Measurements from ENCODE around the gene CLMN.

Gene CLMN

GRCh38 chr14:95320955-95321600 is 1.4 kb upstream of the CLMN start:
- H3K4me1 ChIP-seq (ENCODE audit: control insufficient read depth, insufficient read depth, low read length, unreplicated experiment), result peaks cover 7% of the 10 kb centered on the region
- no peaks in the 10 kb centered on the region for H3K79me2 ChIP-seq (ENCODE audit: control insufficient read depth, insufficient read depth, low read length, unreplicated experiment)
- H3K4me3 ChIP-seq (ENCODE audit: low read depth, low read length), result no peak overlapping the region
- H3K27ac ChIP-seq (ENCODE audit: low read depth, low read length), result no peak overlapping the region
- H3K27me3 ChIP-seq (ENCODE audit: insufficient read depth, low read length), result peaks cover 3% of the 10 kb centered on the region; the same call in 1 of the 2 replicates
- H2AFZ ChIP-seq (ENCODE audit: low read length, unreplicated experiment), result no peak overlapping the region
- H3K36me3 ChIP-seq (ENCODE audit: insufficient read depth, low read length), result no peaks in the 10 kb centered on the region

- H3K36me3 ChIP-seq (ENCODE audit: insufficient read depth, low read length), result no peaks in the 10 kb centered on the region
- H3K27me3 ChIP-seq (ENCODE audit: insufficient read depth, low read length), result no peaks in the 10 kb centered on the region
- peak overlapping the region; percentile 88 for H2AFZ ChIP-seq (ENCODE audit: low read length, unreplicated experiment)
- H3K79me2 ChIP-seq (ENCODE audit: control insufficient read depth, insufficient read depth, low read length, unreplicated experiment), result no peaks in the 10 kb centered on the region
- H3K4me1 ChIP-seq (ENCODE audit: control insufficient read depth, insufficient read depth, low read length, unreplicated experiment), result peaks cover 9% of the 10 kb centered on the region
- H3K27ac ChIP-seq (ENCODE audit: low read depth, low read length), result no peak overlapping the region
- H3K4me3 ChIP-seq (ENCODE audit: low read depth, low read length), result peak overlapping the region; percentile 78
These were observed 579 bp upstream of the CLMN start for GRCh38 chr14:95320078-95320895.

- Histone ChIP-seq H3K4me1 (ENCODE audit: control insufficient read depth, insufficient read depth, low read length, unreplicated experiment) (peaks cover 26% of the 10 kb centered on the region), H3K36me3 (ENCODE audit: insufficient read depth, low read length) (no peaks in the 10 kb centered on the region), H2AFZ (ENCODE audit: low read length, unreplicated experiment) (peak overlapping the region; percentile 99), H3K4me3 (ENCODE audit: low read depth, low read length) (peak overlapping the region; percentile 92), H3K27me3 (ENCODE audit: insufficient read depth, low read length) (no peaks in the 10 kb centered on the region), H3K79me2 (ENCODE audit: control insufficient read depth, insufficient read depth, low read length, unreplicated experiment) (no peaks in the 10 kb centered on the region), H3K27ac (ENCODE audit: low read depth, low read length) (no peak overlapping the region)
These were observed 1.1 kb downstream of the CLMN start for GRCh38 chr14:95318399-95319311.

DNA sequence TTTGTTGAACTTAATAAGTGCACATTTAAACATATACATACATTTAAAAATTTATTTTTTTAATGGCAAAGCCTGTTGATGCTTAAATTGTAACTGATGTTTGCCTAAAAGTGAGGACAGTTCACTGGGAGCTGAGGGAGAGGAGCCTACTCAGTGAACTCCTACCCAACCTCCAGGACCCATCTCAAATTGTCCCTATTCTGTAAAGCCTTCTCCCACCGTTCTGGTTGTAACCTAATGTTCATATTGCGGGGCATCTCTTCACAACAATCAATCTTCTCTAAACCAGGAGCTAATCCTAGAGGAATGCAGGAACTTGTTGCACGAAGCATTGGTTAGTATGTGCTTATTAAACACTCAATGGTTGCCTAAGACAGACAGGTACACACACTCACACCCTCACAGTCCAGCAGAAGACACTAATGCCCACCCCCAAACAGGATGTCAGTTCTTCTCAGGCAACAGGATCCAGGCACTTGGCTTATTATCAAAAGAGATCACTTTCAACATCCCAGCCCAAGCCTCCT is 1.8 kb downstream of the CLMN start:
- Histone ChIP-seq H2AFZ (ENCODE audit: low read length, unreplicated experiment) (no peak overlapping the region), H3K27ac (ENCODE audit: low read depth, low read length) (no peak overlapping the region), H3K36me3 (ENCODE audit: insufficient read depth, low read length) (no peaks in the 10 kb centered on the region), H3K79me2 (ENCODE audit: control insufficient read depth, insufficient read depth, low read length, unreplicated experiment) (no peaks in the 10 kb centered on the region), H3K4me3 (ENCODE audit: low read depth, low read length) (peak overlapping the region; percentile 92; the same call in 1 of the 2 replicates), H3K4me1 (ENCODE audit: control insufficient read depth, insufficient read depth, low read length, unreplicated experiment) (peaks cover 32% of the 10 kb centered on the region), H3K27me3 (ENCODE audit: insufficient read depth, low read length) (no peaks in the 10 kb centered on the region)

GRCh38 chr14:95316821-95317220 is 2.9 kb downstream of the CLMN start:
- Histone ChIP-seq H2AFZ (ENCODE audit: low read length, unreplicated experiment) (no peak overlapping the region), H3K4me3 (ENCODE audit: low read depth, low read length) (no peak overlapping the region), H3K79me2 (ENCODE audit: control insufficient read depth, insufficient read depth, low read length, unreplicated experiment) (no peaks in the 10 kb centered on the region), H3K27ac (ENCODE audit: low read depth, low read length) (no peak overlapping the region), H3K27me3 (ENCODE audit: insufficient read depth, low read length) (no peaks in the 10 kb centered on the region), H3K36me3 (ENCODE audit: insufficient read depth, low read length) (no peaks in the 10 kb centered on the region), H3K4me1 (ENCODE audit: control insufficient read depth, insufficient read depth, low read length, unreplicated experiment) (peaks cover 37% of the 10 kb centered on the region)

DNA sequence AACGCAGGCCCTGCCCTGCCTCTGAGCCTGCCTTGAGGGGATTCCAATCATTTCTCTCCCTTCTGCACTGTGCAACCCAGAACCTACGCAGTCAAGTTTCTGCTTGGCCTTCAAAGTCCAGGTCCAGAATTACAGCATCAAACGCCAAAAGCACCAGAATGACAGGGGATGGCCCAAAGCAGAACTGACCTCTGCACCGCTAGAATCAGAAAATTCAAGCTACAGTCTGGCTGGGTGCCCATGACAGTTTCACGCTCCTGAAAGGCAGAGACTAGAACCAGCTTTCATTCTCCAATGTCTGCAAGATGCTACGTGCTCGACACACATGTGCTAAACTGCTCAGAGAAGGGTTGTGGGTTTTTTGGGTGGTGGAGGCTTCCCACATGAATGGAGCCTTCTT is 4.1 kb downstream of the CLMN start:
- H3K27me3 ChIP-seq (ENCODE audit: insufficient read depth, low read length), result no peaks in the 10 kb centered on the region
- H3K36me3 ChIP-seq (ENCODE audit: insufficient read depth, low read length), result no peaks in the 10 kb centered on the region
- H3K27ac ChIP-seq (ENCODE audit: low read depth, low read length), result no peak overlapping the region
- H3K4me3 ChIP-seq (ENCODE audit: low read depth, low read length), result no peak overlapping the region
- H3K4me1 ChIP-seq (ENCODE audit: control insufficient read depth, insufficient read depth, low read length, unreplicated experiment), result peaks cover 44% of the 10 kb centered on the region
- H2AFZ ChIP-seq (ENCODE audit: low read length, unreplicated experiment), result no peak overlapping the region
- no peaks in the 10 kb centered on the region for H3K79me2 ChIP-seq (ENCODE audit: control insufficient read depth, insufficient read depth, low read length, unreplicated experiment)

DNA sequence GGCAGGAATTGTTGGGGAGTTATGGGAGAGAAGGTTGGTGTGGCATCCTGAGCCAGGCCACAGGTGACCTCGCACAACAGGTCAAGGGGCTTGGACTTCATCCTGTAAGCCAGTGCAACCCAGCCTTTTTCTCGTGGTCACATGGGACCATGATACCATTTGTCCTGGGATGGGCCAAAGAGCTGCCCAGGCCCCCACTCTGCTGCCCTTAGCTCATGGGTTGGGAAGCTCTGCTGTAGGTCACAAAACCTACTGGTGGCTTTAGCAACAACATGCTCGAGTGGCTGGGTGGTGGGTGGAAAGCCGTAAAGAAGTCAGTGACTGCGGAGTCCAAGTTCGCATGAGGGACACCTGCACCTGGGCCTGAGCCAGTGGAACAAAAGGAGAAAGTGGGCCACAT is 4.6 kb downstream of the CLMN start:
- H3K4me3 ChIP-seq (ENCODE audit: low read depth, low read length), result no peak overlapping the region
- peaks cover 44% of the 10 kb centered on the region for H3K4me1 ChIP-seq (ENCODE audit: control insufficient read depth, insufficient read depth, low read length, unreplicated experiment)
- H3K27ac ChIP-seq (ENCODE audit: low read depth, low read length), result peak overlapping the region; percentile 83; the same call in 1 of the 2 replicates
- H3K27me3 ChIP-seq (ENCODE audit: insufficient read depth, low read length), result no peaks in the 10 kb centered on the region
- H3K79me2 ChIP-seq (ENCODE audit: control insufficient read depth, insufficient read depth, low read length, unreplicated experiment), result no peaks in the 10 kb centered on the region
- no peak overlapping the region for H2AFZ ChIP-seq (ENCODE audit: low read length, unreplicated experiment)
- no peaks in the 10 kb centered on the region for H3K36me3 ChIP-seq (ENCODE audit: insufficient read depth, low read length)

GRCh38 chr14:95314609-95315008 is 5.1 kb downstream of the CLMN start:
- H3K79me2 ChIP-seq (ENCODE audit: control insufficient read depth, insufficient read depth, low read length, unreplicated experiment), result no peaks in the 10 kb centered on the region
- no peaks in the 10 kb centered on the region for H3K27me3 ChIP-seq (ENCODE audit: insufficient read depth, low read length)
- no peaks in the 10 kb centered on the region for H3K36me3 ChIP-seq (ENCODE audit: insufficient read depth, low read length)
- H3K4me1 ChIP-seq (ENCODE audit: control insufficient read depth, insufficient read depth, low read length, unreplicated experiment), result peaks cover 44% of the 10 kb centered on the region
- no peak overlapping the region for H2AFZ ChIP-seq (ENCODE audit: low read length, unreplicated experiment)
- H3K4me3 ChIP-seq (ENCODE audit: low read depth, low read length), result peak overlapping the region; percentile 45; the same call in 1 of the 2 replicates
- peak overlapping the region; percentile 83 for H3K27ac ChIP-seq (ENCODE audit: low read depth, low read length)

GRCh38 chr14:95313707-95314106 is 6.0 kb downstream of the CLMN start:
- Histone ChIP-seq H3K79me2 (ENCODE audit: control insufficient read depth, insufficient read depth, low read length, unreplicated experiment) (no peaks in the 10 kb centered on the region), H3K27ac (ENCODE audit: low read depth, low read length) (peak overlapping the region; percentile 83), H2AFZ (ENCODE audit: low read length, unreplicated experiment) (no peak overlapping the region), H3K4me3 (ENCODE audit: low read depth, low read length) (peak overlapping the region; percentile 45; the same call in 1 of the 2 replicates), H3K36me3 (ENCODE audit: insufficient read depth, low read length) (no peaks in the 10 kb centered on the region), H3K4me1 (ENCODE audit: control insufficient read depth, insufficient read depth, low read length, unreplicated experiment) (peaks cover 44% of the 10 kb centered on the region), H3K27me3 (ENCODE audit: insufficient read depth, low read length) (no peaks in the 10 kb centered on the region)

- Histone ChIP-seq H3K4me3 (ENCODE audit: low read depth, low read length) (no peak overlapping the region), H3K79me2 (ENCODE audit: control insufficient read depth, insufficient read depth, low read length, unreplicated experiment) (no peaks in the 10 kb centered on the region), H3K4me1 (ENCODE audit: control insufficient read depth, insufficient read depth, low read length, unreplicated experiment) (peaks cover 40% of the 10 kb centered on the region), H3K36me3 (ENCODE audit: insufficient read depth, low read length) (no peaks in the 10 kb centered on the region), H2AFZ (ENCODE audit: low read length, unreplicated experiment) (no peak overlapping the region), H3K27me3 (ENCODE audit: insufficient read depth, low read length) (no peaks in the 10 kb centered on the region), H3K27ac (ENCODE audit: low read depth, low read length) (peak overlapping the region; percentile 83)
These were observed 6.5 kb downstream of the CLMN start for GRCh38 chr14:95313190-95313589.
